OCI-LY1 (cell line): ENCODE measurements around the gene SPHK2.

Source experiments
- CTCF ChIP-seq: fragments of 200-600 bp; sonication (generic), shearing (Covaris generic); IDR thresholded peaks from 2 replicates; pipeline ENCODE4 v1.5.1; 2017; ENCODE audit warnings: mild to moderate bottlenecking, antibody characterized with exemption, low read length, moderate library complexity, mixed read lengths
- EZH2 ChIP-seq: fragments of 200-600 bp; sonication (generic), shearing (Covaris generic); IDR thresholded peaks from 2 replicates; pipeline ENCODE4 v1.8.0; 2017; ENCODE audit warnings: borderline replicate concordance, mixed run types, mild to moderate bottlenecking, antibody characterized with exemption, low read length, moderate library complexity, mixed read lengths

GRCh38 chr19:48644839-48645619, 25.7 kb downstream of the SPHK2 start:
- TF ChIP-seq CTCF (no peak), EZH2 (no peak)
